Mesenteric fat pad (tissue), 1 donor: ENCODE measurements around the gene PRKN. TPM values are rescaled to one million over a fixed set of nuclear protein-coding genes. Genes with fewer than 3 reads are reported as not detected.

Source experiments
- DNase-seq: peaks from one replicate; pipeline ENCODE4 v3.0.0-alpha.2; 2020; ENCODE audit warnings: low spot score
- total RNA-seq: library from RNA; stranded (reverse); fragmentation: NEBNext Ultra II Directional; extraction: Animal tissue kit (Norgen Biotek cat#: 25700); gene quantifications from one replicate; pipeline ENCODE4 v1.2.1, GENCODE V29; 2021
- donor health status: DM: yes; HTN: yes; CAD: no.

Gene PRKN
- total RNA-seq, 1 donor from 2014 or later, result 10.1 TPM

DNA sequence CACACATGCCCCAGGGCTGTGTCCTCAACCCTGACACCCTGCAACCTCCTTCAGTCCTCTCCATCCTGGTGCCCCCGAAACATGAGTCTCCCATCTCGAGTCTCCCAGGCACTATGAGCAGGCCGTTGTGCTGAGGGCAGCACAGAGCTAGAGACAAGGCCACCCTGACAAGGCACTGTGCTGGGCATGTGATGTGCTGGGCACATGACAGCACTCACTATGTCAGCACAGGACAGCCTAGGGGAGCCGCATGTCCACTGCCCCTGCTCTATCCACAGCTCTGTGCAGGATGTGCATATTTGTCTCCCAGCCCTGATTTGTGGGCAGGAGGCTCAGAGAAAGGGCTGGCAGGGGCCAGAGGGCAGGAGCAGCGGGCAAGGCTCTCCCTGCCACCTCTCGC is 1091.6 kb downstream of the PRKN start:
- DNase-seq, result no peak

DNA sequence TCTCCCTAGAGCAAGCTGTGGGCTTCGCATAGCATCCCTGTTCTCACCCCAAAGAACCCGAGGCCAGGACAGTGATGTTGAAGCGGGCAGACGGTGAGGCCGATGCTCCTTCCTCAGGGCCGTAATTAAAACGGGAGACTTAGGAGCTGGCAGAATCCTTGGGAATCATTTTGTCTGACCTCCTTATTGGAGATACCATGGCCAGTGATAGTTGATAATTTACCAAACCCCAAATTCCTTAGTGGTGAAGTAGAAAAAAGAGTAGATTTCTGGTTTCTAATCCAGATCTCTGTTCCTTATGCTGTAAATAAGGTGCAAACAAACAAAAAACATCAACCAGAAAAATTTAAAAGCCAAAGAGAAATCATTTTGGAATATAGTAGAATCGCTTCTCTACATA is 1092.7 kb downstream of the PRKN start:
- no peak for DNase-seq

DNA sequence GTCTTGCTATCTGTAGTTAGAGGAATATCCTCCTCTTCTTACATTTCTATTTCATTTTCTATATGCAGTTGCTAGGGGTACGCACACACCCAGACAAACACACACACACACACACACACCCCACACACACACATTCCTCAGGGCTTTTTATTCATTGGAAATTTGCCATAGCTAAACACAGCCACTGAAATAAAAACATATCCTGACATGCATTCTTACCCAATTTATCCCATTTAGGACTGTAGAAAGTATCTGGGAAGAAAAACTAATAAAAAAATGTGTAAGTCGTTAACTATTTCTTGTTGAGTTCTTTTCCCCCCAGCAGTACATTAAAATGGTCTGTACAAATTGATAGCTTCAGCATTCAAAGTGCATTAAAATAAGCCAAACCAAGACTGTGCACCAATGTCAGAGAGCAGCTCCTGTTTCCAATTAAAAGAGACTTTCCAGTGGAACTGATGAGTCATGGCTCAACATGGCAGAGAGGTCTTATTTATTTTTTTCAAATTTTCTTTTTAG is 1095.8 kb downstream of the PRKN start:
- DNase-seq, result no peak

DNA sequence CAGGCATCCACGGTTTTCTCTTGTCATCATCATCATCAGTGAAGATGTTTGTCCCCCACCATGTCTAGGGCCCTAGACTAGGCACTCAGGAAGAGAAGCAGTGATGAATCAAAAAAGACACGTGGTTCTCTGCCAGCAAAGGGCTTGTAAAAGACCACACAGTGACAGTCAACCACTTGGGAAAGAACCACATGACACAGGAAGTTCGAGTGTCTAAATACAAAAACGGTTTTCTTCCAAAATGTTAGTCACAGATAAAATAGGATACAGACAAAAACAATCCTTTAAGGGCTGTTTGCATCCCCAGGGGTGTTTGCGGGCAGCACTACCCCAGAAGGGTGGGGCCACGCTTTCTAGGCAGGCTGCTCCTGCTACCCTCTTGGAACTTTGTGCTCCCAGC is 1096.9 kb downstream of the PRKN start:
- no peak for DNase-seq

DNA sequence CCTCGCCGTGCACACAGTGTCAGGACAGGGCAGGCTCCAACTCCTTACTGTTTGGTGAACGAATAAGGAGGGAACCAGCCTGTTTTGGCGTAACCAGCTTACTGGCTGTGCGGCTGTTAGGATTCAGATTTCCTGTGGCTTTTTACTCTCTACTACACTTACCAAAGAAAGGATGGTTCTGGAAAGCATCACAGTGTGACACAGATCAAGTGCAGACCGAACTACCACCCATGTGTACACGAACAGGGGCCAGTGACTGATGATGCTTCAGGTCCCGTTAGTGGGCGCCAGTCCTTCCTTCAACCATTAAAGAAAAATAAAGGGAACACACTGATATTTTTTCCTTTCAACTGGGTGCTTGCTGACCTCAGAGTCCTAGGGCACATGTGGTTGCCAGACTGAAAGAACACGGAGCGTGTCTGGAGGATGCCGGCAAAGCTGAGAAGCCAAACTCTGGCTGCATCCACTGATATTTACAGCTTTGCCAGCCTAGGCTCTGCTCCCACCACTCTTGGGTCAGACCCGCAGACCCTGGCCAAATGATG is 1101.4 kb downstream of the PRKN start:
- no peak for DNase-seq

DNA sequence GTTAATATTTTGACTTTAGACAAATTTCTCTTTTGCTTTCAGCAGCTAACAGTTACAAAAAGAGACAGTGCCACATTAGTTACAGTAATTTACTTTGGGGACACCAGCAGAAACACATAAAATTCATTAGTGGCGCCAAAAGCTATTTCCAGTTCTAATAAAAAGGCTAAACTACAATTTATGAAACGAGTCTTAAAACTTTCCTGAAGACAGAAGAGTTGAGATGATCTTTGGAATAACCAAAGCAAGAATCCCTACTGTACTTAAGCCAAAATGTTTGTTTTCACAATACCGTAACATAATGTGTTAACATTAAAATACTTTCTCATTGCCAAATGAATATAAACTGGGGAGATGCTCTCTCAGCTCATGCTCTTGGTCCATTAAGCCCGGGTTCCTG is 1103.5 kb downstream of the PRKN start:
- DNase-seq, result no peak

DNA sequence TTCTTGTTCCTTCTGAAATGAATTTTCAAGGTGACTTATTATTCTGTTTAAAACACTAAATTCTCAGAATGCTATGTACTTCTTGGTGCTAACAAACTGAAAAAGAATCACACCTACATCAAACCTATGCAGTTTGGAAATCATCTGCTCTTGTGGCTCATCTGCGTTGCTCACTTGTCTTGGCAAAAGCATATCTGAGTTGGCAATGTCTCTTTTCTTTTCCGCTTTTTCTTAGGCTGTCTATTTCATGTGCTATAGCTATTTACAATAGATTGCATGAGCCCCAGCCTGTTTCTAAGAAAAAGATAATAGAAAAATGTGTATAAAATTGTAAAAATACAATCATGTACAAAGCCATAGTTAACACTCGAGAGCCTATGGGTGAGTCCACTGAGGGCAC is 1104.8 kb downstream of the PRKN start:
- no peak for DNase-seq

DNA sequence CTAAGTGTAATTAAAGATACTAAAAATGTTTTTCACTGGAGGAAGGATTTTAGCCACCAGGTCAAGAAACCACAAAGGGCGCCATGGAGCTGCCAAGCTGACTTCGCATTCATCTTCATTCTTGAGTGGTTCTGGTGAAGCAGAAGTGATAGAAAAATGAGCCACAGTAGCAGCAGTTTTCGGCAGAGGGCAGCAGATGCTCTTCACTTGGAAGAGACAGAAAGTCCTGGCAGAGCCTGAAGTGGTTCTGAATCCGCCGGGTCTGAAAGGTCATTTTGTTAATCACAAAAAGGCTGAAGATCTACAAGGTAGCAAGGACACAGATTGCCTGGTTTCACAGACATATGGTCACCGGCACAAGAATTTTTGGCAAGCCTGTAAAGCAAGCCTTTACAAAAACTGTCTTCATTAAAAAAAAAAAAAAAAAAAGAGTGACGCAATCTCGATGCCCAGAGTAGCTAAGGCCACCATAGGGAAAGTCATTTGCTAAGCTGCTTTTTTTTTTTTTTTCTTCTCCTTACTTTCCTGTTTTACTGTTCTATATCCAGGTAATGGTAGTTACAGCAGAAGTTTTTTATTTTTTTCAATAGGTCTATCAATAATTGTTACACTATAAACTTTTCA is 1108.6 kb downstream of the PRKN start:
- DNase-seq, result no peak

DNA sequence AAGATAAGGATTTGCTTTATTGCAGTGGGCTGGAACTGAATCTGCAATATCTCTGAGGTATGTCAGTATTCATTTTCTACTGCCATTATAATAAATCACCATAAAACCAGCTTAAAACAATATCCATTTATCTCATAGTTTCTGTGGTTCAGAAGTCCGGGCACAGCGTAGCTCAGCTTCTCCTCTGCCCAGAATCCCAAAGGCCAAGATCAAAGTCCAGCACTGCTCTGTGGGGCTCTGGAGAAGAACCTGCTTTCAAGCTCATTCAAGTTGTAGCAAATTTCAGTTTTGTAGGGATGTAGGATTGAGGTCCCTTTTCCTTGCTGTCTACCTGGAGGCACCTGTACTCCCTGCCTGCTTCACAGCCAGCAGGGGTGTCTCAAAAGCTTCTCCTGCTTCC is 1113.9 kb downstream of the PRKN start:
- no peak for DNase-seq

DNA sequence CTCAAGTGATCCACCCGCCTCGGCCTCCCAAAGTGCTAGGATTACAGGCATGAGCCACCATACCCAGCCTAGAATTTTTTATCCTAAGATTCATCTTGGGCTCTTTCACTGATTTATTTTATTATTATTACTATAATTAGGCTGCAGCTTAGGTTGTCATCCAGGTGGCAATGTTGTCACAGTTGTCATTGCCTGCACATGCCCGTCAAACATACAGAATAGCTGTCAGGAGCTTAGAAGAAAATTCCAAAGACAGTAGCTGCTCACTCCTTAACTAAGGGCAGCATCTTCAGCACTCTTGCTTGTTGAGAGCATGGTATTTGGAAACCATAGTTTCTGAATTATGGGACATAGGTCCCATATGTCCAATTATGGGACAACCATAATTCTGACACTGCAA is 1118.8 kb downstream of the PRKN start:
- DNase-seq, result no peak

DNA sequence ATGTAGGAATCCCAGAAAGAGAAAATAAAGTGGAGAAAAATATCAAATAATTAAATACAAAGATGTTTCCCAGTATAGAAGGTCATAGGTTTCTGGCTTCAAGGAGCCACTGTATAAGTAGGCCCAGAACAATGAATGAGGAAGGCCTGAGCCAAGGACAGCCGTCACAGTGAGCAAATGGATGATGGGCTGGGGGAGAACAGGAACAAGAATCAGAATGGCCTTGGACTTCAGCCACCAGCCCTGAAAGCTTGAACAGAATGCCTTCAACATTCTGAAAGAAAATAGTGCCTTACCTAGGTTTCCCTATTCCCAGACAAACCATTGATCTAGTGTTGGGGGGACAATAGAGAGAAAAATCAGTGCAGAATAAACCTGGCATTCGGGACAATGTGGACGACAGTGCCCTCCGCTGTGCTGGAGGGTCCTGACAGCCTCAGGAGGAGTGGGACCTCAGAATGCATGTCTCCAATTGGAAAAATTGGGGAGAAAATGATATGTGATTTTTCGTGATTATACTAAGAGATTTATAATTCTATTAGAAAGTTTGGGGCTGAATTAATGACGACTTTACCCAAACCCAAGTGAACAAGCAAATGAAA is 1119.8 kb downstream of the PRKN start:
- DNase-seq, result no peak

DNA sequence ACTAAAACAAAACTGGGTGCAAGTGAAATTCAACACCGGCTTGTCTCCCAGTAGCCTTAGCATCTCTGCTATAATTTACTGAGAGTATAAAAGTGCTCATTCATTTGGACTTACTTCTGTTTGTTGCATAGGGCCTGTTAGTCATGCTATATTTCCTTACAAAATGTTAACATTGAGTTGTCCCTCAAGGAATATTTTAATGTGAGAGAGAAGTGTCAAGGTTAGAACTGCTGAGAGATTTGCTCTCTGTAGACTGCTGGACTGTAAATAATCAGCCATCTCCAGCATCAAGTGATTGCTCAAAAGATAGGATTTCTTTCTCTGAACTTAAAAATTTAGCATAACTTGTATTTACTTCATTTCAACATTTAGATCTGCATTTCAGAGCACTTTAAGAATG is 1125.2 kb downstream of the PRKN start:
- no peak for DNase-seq

DNA sequence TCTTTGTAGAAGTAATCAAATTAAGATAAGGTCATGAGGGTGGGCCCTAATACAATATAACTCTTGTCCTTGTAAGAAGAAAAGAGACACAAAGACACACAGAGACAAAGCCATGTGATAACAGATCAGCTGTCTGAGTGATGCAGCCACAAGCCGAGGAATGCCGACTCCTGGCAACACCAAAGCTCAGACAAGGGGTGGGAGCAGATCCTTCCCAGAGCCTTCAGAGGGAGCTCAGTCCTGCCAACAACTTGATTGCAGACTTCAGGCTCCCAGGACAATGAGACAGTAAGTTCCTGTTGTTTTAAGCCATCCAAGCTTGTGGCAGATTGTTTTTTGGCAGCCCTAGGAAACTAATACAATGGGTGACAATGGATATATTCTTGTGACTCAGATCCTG is 1128.7 kb downstream of the PRKN start:
- no peak for DNase-seq

DNA sequence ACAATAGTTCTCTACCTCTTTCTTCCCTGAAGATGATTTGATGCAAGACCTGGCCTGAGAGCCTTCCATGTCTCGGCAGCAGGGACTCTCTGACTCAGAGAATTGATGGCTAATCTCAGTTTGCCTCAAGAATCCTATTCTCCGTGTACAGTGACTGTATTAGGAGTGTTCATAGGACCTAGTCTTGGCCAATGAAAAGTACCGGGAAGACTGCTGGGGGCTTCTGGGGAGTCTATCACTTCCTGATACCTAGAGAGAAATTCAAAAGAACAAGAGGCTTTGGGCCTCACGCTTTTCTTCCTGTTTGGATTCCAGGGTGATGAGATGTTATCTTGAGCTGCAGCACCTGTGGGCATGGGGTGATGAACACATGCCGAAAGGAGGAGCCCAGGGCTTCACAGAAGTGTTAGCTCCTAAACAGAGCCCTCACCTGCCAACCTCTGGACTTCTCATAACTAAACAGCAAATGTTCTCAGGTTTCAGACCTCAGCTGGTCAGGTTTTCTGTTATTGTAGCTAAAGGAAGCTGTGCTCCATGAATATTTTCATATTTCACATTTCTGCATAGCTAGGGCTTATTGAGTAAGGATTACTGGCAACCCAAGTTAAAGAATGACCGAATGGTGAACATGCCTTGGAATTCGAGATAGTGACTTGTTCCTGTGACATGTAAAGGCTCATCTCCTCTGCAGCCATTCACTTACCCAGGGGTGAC is 1130.6 kb downstream of the PRKN start:
- no peak for DNase-seq

DNA sequence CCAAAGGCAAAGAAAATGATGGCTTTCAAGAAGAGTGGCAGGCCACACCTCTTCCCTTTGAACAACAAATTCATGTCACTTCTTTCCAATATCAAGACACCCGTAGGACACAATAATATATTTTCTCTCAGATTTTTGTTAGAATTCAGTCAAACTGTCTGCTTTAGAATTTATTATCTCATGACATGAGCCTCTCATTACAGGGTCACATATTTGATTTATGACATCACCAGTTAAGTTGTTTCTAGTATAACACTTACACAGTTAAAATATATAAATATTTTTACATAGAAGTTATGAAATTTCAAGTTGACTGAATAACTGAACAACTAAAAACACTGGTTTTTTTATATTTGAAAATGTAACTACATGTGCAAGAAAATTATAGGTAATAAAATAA is 1133.2 kb downstream of the PRKN start:
- DNase-seq, result no peak

DNA sequence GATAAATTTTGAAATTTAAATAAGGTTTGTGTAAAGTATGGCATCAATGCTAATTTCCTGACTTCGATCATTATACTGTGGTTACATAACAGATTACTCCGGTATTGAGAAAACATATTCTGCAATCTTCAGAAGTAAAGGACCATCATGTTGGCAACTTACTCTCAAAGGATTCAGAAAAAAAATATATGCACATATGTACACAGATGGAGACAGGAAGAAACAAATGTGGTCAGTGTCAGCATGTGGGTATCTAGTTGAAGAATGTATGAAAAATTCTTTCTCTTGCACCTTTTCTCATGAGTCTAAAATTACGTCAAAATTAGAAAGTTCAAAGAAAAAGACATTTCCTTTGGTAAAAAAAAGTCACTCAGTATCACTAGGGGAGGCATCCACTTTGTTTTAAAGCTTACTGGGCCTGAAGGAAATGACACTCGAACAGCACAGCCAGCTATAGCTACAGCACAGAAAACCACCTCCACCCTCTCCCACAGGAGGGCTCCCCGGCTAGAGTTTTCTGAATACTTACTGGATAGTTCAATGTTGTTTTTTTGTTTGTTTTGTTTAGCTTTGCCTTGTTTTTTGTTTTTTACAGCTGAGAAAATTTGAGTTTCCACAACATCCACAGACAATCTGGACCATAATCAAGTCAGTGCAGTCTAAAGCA is 1136.5 kb downstream of the PRKN start:
- no peak for DNase-seq

DNA sequence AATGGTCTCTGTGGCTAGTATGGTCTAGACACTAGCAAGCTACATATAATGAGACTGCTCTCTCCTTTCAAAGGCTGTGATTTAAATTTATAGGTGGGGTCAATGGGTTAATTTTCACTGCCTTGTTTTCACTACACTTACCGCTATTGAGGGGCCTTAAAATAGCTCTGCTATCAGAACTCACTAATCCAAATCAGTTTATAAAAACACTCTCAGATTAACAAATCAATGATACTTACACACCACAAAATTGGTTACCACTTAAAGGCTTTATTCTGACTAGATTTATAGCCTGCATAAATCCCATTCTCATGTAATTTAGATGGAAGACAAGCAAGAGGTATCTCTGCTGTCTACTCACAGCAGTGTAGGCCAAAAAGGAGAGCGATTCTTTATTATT is 1140.7 kb downstream of the PRKN start:
- DNase-seq, result no peak

DNA sequence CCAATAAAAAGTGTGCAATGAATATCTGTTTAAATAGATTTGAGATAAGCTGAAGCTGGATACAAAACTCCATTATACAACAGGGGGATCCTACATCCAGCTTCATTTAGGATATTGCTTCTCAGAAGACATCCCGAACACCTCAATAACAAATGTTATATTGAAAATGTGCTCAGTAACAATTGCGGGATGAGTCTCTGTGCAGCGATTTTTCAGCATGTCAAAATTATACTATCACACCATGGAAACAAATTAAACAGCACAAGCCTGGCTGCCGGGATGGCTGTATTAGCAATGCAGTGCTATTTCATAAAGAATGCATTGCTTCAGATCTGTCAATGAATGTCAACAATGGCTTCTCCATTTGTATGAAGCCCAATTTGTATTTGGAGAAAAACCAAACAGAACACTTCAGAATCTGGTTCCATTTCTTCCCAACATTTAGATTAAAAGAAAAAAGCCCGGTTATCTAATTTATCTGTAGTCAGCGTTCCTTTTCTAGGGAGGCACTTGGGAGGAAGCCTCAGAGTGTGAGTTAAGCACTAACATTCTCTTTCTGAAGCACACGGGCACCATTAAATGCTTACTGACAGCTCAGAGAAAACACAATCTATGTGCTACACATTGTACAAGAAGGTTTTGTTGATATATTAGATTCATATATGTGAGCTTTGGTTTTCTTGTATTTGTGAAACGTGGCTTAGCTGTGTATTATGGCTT is 1142.8 kb downstream of the PRKN start:
- DNase-seq, result no peak

DNA sequence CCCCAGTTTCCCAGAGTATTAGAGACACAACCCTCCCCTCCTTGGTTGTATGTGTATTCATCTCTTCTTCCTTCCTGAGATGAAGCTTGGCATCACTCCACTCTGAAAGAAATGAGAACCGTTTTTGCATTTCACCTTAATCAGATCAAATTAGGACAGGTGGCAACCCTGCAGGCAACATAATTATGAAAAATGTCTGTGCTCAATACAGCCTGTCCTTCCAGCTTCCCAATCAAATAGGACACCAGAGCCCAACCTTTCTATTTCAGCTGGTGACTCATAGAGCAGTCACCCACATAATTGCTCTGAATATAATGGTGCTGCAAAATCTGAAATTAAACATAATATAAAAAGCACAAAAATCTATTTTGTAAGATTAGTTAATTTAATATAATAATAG is 1143.5 kb downstream of the PRKN start:
- DNase-seq, result no peak

DNA sequence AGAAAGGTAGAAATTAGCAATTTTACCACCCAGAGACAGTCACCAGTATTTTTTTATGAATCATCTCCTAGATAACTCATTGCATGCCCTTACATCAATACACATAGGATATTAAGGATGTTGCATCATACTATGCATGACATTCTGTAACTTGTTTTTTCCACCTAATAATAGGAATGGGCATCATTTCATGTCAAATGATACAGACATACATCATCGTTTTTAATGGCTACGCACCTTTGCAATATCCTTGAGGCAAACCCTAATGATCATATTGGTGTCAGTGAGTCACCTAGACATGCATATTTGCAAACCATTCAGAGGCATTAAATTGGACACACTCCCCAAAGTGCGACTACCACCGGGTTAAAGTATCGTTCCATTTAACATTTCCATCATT is 1144.0 kb downstream of the PRKN start:
- DNase-seq, result no peak

DNA sequence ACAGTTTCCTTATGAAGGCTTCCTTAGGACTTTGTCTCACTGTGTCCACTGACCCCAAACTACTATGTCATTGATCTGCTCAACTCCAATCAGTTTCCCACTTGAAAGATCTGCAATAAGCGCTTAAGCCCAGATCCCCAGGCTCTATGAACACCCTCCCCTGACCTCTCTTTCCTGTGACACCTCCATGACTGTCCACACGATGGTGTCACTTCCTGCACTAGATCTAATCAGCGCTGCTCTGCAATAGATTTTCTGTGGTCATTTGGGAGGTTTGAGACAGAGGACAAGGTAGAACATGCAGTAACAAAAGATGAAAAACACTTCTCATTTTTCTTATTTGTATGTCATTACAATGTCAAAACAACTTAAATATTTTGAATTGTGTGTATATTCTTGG is 1149.1 kb downstream of the PRKN start:
- no peak for DNase-seq
